HCT116 (cell line): ENCODE results near the gene RPL36A. TPM values are rescaled to one million over a fixed set of nuclear protein-coding genes. Genes with fewer than 3 reads are reported as not detected.

Experiments used
- ATAC-seq: fragments of 200-7000 bp; cut with Tn5 transposase; 2 replicates; pipeline ENCODE4 v1.9.1; 2020; ENCODE audit warnings: mild to moderate bottlenecking, moderate library complexity
- BruUV-seq: library from RNA; stranded (reverse); fragments of 400-500 nt; replicated peaks from 2 replicates; lab custom pipeline; 2021; lab: Mats Ljungman, UMichigan
- CTCF ChIA-PET: fragments of 300-600 bp; sonication (Branson Sonifier 250); formaldehyde crosslinking; loops from one replicate; lab custom pipeline; 2021; ENCODE audit warnings: antibody characterized with exemption; lab: Charles Lee
- POLR2A ChIA-PET: fragments of 300-600, 350-600 bp; sonication (Branson Sonifier 250); formaldehyde crosslinking; loops from one replicate; lab custom pipeline; 2021; ENCODE audit warnings: antibody characterized with exemption; lab: Charles Lee
- RAD21 ChIA-PET, 2 experiments: fragments of 300-600 bp; sonication (Branson Sonifier 250); formaldehyde crosslinking; loops; one replicate each; lab custom pipeline; 2023; ENCODE audit warnings: low total read pairs in 2 of 2; ENCODE audit not compliant: uncharacterized antibody in 2 of 2, unreplicated experiment in 2 of 2, low non-redundant PET in 1 of 2; lab: Charles Lee
- DNase-seq: peaks from one replicate; pipeline ENCODE4 v3.0.0-alpha.2; 2010; ENCODE audit warnings: low read depth, low spot score
- H2AFZ ChIP-seq: fragments of 200-600 bp; shearing (Covaris generic), sonication (generic); 2 replicates; pipeline ENCODE4 v1.6.1; 2017; ENCODE audit warnings: low read depth, mixed run types, mixed read lengths, antibody characterized with exemption, low read length; ENCODE audit not compliant: poor library complexity, severe bottlenecking
- H3K27ac ChIP-seq: 2 replicates; pipeline ENCODE4 v1.5.1; 2012; ENCODE audit warnings: low read depth, low read length
- H3K27me3 ChIP-seq: fragments of 200-600 bp; sonication (generic); 2 replicates; pipeline ENCODE4 v1.6.1; 2016; ENCODE audit warnings: mixed run types, low read length, mixed read lengths; ENCODE audit not compliant: insufficient read depth
- H3K36me3 ChIP-seq, 2 experiments: fragments of 200-500 bp in 1 of 2; fragments of 200-600 bp in 1 of 2; sonication (Bioruptor generic) in 1 of 2; sonication (generic) in 1 of 2; 2 replicates each; pipeline versions ENCODE4 v1.5.1 to v1.6.1; 2014 to 2016; ENCODE audit warnings: low read length in 2 of 2, inconsistent platforms in 1 of 2, mixed read lengths in 1 of 2, mixed run types in 1 of 2; ENCODE audit not compliant: insufficient read depth in 2 of 2, control insufficient read depth in 1 of 2
- H3K4me1 ChIP-seq, 2 experiments: fragments of 200-600 bp in 1 of 2; sonication (generic) in 1 of 2; 2 replicates each; pipeline versions ENCODE4 v1.5.1 to v1.6.1; 2012 to 2017; ENCODE audit warnings: low read length in 2 of 2, inconsistent platforms in 1 of 2, mild to moderate bottlenecking in 1 of 2, mixed read lengths in 1 of 2, mixed run types in 1 of 2, moderate library complexity in 1 of 2; ENCODE audit not compliant: insufficient read depth in 2 of 2, control insufficient read depth in 1 of 2
- H3K4me2 ChIP-seq: fragments of 200-600 bp; sonication (generic); 2 replicates; pipeline ENCODE4 v1.6.1; 2017; ENCODE audit warnings: mixed run types, low read length, mixed read lengths
- H3K4me3 ChIP-seq, 2 experiments: fragments of 200-600 bp in 1 of 2; sonication (generic) in 1 of 2; replicated peaks in 1 of 2; 2 replicates each; pipeline ENCODE4 v1.5.1; 2011 to 2016; ENCODE audit warnings: low read length in 2 of 2, control low read depth in 1 of 2, low read depth in 1 of 2, mild to moderate bottlenecking in 1 of 2, mixed read lengths in 1 of 2, mixed run types in 1 of 2
- H3K79me2 ChIP-seq: fragments of 200-600 bp; sonication (generic); 2 replicates; pipeline ENCODE4 v1.6.1; 2017; ENCODE audit warnings: mild to moderate bottlenecking, mixed run types, low read length, moderate library complexity, mixed read lengths; ENCODE audit not compliant: insufficient read depth
- H3K9ac ChIP-seq: fragments of 200-600 bp; sonication (generic); 2 replicates; pipeline ENCODE4 v1.6.1; 2016; ENCODE audit warnings: low read length, mixed read lengths
- H3K9me2 ChIP-seq: fragments of 200-600 bp; sonication (generic), shearing (Covaris generic); 2 replicates; pipeline ENCODE4 v1.6.1; 2017; ENCODE audit warnings: mixed run types, mild to moderate bottlenecking, moderate library complexity; ENCODE audit not compliant: insufficient read depth
- H3K9me3 ChIP-seq, 2 experiments: fragments of 200-500 bp in 1 of 2; fragments of 200-600 bp in 1 of 2; sonication (Bioruptor generic) in 1 of 2; sonication (generic) in 1 of 2; 2 replicates each; pipeline ENCODE4 v1.6.1; 2014 to 2017; ENCODE audit warnings: low read length in 2 of 2, mixed read lengths in 2 of 2, inconsistent platforms in 1 of 2, low read depth in 1 of 2, mild to moderate bottlenecking in 1 of 2, mixed run types in 1 of 2, moderate library complexity in 1 of 2; ENCODE audit not compliant: control insufficient read depth in 1 of 2, insufficient read depth in 1 of 2
- H4K20me1 ChIP-seq: fragments of 200-600 bp; sonication (generic), shearing (Covaris generic); 2 replicates; pipeline ENCODE4 v1.6.1; 2017; ENCODE audit warnings: mixed run types, mild to moderate bottlenecking, moderate library complexity; ENCODE audit not compliant: insufficient read depth
- CBX3 ChIP-seq: IDR thresholded peaks from 2 replicates; pipeline ENCODE4 v1.6.1; 2012; ENCODE audit warnings: low read depth
- EZH2phosphoT487 ChIP-seq: fragments of 200-600 bp; IDR thresholded peaks from 2 replicates; pipeline ENCODE4 v1.6.1; 2018; ENCODE audit warnings: antibody characterized with exemption, borderline replicate concordance
- POLR2A ChIP-seq: IDR thresholded peaks from 2 replicates; pipeline ENCODE4 v1.7.0; 2011; ENCODE audit warnings: borderline replicate concordance; ENCODE audit not compliant: insufficient read depth, insufficient read length; ENCODE audit errors: extremely low read depth
- POLR2AphosphoS5 ChIP-seq: IDR thresholded peaks from 2 replicates; pipeline ENCODE4 v1.6.1; 2011; ENCODE audit warnings: mild to moderate bottlenecking, low read depth, low read length, moderate library complexity
- RAD21 ChIP-seq: IDR thresholded peaks from 2 replicates; pipeline ENCODE4 v1.6.1; 2012; ENCODE audit warnings: low read depth, mild to moderate bottlenecking
- SIN3A ChIP-seq: IDR thresholded peaks from 2 replicates; pipeline ENCODE4 v1.6.1; 2012; ENCODE audit warnings: low read depth
- SRF ChIP-seq: IDR thresholded peaks from 2 replicates; pipeline ENCODE4 v1.6.1; 2012; ENCODE audit warnings: low read depth
- YY1 ChIP-seq: IDR thresholded peaks from 2 replicates; pipeline ENCODE4 v1.6.1; 2011; ENCODE audit warnings: low read length, low read depth, moderate library complexity, mild to moderate bottlenecking; ENCODE audit not compliant: insufficient replicate concordance; ENCODE audit errors: extremely low read depth
- ZNF274 ChIP-seq: fragments of 200-500 bp; sonication (Bioruptor generic); IDR thresholded peaks from 2 replicates; pipeline ENCODE4 v1.6.1; 2014; ENCODE audit warnings: mild to moderate bottlenecking, low read depth, low read length, inconsistent platforms
- intact Hi-C: fragments of 100-400 bp; cut with micrococcal nuclease; formaldehyde crosslinking; loops from 2 replicates; pipeline ENCODE4 v1.10.0; 2022
- total RNA-seq: library from RNA; stranded (reverse); gene quantifications from one replicate; pipeline ENCODE4 v1.2.1, GENCODE V29; 2021; ENCODE audit not compliant: unreplicated experiment
- TF ChIP-seq, protein P1 (sequence below), 3 experiments: fragments of 200-600 bp in 1 of 3; sonication (generic) in 1 of 3; IDR thresholded peaks in 2 of 3; conservative IDR thresholded peaks in 1 of 3; 2 replicates each; pipeline ENCODE4 v1.5.1; 2012 to 2017; ENCODE audit warnings: low read depth in 2 of 3, low read length in 2 of 3, antibody characterized with exemption in 1 of 3, borderline replicate concordance in 1 of 3, control low read depth in 1 of 3, mild to moderate bottlenecking in 1 of 3, mixed read lengths in 1 of 3, mixed run types in 1 of 3, moderate library complexity in 1 of 3; ENCODE audit not compliant: insufficient read depth in 1 of 3
- TF ChIP-seq, protein P2 (sequence below): IDR thresholded peaks from 2 replicates; pipeline ENCODE4 v1.6.1; 2012
- TF ChIP-seq, protein P3 (sequence below): IDR thresholded peaks from 2 replicates; pipeline ENCODE4 v1.6.1; 2012

The RPL36A gene
- total RNA-seq, 1 experiment from 2014 or later, result 360 TPM

DNA sequence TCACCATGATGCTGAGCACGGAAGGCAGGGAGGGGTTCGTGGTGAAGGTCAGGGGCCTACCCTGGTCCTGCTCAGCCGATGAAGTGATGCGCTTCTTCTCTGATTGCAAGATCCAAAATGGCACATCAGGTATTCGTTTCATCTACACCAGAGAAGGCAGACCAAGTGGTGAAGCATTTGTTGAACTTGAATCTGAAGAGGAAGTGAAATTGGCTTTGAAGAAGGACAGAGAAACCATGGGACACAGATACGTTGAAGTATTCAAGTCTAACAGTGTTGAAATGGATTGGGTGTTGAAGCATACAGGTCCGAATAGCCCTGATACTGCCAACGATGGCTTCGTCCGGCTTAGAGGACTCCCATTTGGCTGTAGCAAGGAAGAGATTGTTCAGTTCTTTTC, 21.2 kb downstream of the RPL36A start:
- no peaks in the 10 kb centered on the region for H4K20me1 ChIP-seq
- no peak overlapping the region for H3K9ac ChIP-seq
- ChIA-PET CTCF (no interaction called here), RAD21 (no interaction called here), POLR2A (no interaction called here)
- DNase-seq, result no peak
- no peaks in the 10 kb centered on the region for H3K9me2 ChIP-seq
- peaks cover 64% of the 10 kb centered on the region for H3K79me2 ChIP-seq
- no peak for ATAC-seq
- no peak overlapping the region for H2AFZ ChIP-seq
- no peak overlapping the region for H3K4me3 ChIP-seq
- no peak for TF ChIP-seq SRF
- no peak for TF ChIP-seq POLR2A
- TF ChIP-seq, protein P1, sequence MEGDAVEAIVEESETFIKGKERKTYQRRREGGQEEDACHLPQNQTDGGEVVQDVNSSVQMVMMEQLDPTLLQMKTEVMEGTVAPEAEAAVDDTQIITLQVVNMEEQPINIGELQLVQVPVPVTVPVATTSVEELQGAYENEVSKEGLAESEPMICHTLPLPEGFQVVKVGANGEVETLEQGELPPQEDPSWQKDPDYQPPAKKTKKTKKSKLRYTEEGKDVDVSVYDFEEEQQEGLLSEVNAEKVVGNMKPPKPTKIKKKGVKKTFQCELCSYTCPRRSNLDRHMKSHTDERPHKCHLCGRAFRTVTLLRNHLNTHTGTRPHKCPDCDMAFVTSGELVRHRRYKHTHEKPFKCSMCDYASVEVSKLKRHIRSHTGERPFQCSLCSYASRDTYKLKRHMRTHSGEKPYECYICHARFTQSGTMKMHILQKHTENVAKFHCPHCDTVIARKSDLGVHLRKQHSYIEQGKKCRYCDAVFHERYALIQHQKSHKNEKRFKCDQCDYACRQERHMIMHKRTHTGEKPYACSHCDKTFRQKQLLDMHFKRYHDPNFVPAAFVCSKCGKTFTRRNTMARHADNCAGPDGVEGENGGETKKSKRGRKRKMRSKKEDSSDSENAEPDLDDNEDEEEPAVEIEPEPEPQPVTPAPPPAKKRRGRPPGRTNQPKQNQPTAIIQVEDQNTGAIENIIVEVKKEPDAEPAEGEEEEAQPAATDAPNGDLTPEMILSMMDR (IDR thresholded peaks at IDR 0.05 in 2 of 3, conservative IDR thresholded peaks at IDR 0.05 in 1 of 3; ENCODE audit: borderline replicate concordance in 1 of 3, insufficient read depth in 1 of 3, low read depth in 2 of 3, low read length in 2 of 3), result no peak
- TF ChIP-seq SIN3A, result no peak
- no peak for TF ChIP-seq POLR2AphosphoS5
- TF ChIP-seq, protein P2, sequence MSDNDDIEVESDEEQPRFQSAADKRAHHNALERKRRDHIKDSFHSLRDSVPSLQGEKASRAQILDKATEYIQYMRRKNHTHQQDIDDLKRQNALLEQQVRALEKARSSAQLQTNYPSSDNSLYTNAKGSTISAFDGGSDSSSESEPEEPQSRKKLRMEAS, result no peak
- TF ChIP-seq EZH2phosphoT487, result no peak
- no peak for TF ChIP-seq ZNF274
- TF ChIP-seq CBX3, result no peak
- TF ChIP-seq YY1, result no peak
- no peak for TF ChIP-seq RAD21
- TF ChIP-seq, protein P3, sequence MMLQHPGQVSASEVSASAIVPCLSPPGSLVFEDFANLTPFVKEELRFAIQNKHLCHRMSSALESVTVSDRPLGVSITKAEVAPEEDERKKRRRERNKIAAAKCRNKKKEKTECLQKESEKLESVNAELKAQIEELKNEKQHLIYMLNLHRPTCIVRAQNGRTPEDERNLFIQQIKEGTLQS, result no peak
- no peaks in the 10 kb centered on the region for H3K27me3 ChIP-seq
- 0 out of 4 replicates have a peak, but pooled peaks cover 0 to 3% of the 10 kb centered on the region in 2 experiments for H3K4me1 ChIP-seq
- peaks cover 5 to 8% of the 10 kb centered on the region in 2 experiments; a peak in 3 of 4 replicates for H3K36me3 ChIP-seq
- no peak overlapping the region for H3K4me2 ChIP-seq
- intact Hi-C loops, result no loop called here
- H3K27ac ChIP-seq, result no peak overlapping the region
- BruUV-seq, result no TSS peak
- no peaks in the 10 kb centered on the region for H3K9me3 ChIP-seq
